Choroid plexus epithelial cell (primary cell): ENCODE results near the gene MGST2.

Source experiments
- DNase-seq: peaks from one replicate; pipeline ENCODE4 v3.0.0-alpha.2; 2010; ENCODE audit warnings: low read depth
- H3K4me3 ChIP-seq: 2 replicates; pipeline ENCODE4 v1.5.1; 2011; ENCODE audit warnings: low read depth, mild to moderate bottlenecking, control low read depth, low read length, moderate library complexity
- TF ChIP-seq, protein P1 (sequence below): conservative IDR thresholded peaks from 2 replicates; pipeline ENCODE4 v1.5.1; 2011; ENCODE audit warnings: low read depth, mild to moderate bottlenecking, control low read depth, inconsistent platforms, low read length, moderate library complexity

MGST2 gene

DNA sequence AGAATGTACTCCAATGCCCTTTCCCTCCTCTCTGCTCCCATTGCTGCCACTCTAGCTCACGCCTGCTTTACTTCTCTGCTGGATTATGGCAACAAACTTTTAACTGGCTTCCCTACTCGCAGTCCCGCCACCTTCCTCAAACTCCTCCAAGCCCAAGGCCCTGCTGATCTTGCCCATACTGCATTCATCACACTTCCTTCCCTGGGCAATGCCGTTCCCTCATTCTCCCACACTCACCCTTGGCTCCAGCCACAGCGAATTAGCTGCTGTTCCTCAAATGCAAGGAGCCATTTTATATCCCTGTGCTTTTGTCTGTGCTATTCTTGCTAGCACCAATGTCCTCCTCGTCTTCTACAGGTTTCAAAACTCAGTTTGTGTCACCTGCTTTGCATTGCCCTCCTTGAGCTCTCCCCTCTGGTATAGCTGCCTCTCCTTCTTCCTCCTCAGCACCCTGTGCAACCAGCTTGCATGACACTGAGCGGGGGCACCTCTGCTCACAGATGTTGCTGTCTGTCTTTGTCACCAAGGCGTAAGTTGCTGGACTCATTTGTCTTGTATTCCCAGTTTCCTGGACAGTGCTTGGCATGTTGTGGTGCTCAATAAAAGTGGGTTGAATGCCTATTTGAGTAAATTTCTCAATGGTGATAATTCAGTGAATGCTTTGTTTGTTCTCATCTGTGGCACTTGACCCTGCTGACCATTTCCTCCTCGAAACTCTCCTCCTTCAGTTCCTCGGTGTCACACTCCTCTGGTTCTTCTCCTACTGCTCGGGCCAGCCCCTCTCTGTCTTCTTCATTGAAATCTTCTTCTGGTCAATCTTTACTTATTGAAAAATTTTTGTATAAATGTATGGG is 22.4 kb upstream of the MGST2 start:
- DNase-seq, result no peak
- no peak overlapping the region for H3K4me3 ChIP-seq
- TF ChIP-seq, protein P1, sequence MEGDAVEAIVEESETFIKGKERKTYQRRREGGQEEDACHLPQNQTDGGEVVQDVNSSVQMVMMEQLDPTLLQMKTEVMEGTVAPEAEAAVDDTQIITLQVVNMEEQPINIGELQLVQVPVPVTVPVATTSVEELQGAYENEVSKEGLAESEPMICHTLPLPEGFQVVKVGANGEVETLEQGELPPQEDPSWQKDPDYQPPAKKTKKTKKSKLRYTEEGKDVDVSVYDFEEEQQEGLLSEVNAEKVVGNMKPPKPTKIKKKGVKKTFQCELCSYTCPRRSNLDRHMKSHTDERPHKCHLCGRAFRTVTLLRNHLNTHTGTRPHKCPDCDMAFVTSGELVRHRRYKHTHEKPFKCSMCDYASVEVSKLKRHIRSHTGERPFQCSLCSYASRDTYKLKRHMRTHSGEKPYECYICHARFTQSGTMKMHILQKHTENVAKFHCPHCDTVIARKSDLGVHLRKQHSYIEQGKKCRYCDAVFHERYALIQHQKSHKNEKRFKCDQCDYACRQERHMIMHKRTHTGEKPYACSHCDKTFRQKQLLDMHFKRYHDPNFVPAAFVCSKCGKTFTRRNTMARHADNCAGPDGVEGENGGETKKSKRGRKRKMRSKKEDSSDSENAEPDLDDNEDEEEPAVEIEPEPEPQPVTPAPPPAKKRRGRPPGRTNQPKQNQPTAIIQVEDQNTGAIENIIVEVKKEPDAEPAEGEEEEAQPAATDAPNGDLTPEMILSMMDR, result no peak

DNA sequence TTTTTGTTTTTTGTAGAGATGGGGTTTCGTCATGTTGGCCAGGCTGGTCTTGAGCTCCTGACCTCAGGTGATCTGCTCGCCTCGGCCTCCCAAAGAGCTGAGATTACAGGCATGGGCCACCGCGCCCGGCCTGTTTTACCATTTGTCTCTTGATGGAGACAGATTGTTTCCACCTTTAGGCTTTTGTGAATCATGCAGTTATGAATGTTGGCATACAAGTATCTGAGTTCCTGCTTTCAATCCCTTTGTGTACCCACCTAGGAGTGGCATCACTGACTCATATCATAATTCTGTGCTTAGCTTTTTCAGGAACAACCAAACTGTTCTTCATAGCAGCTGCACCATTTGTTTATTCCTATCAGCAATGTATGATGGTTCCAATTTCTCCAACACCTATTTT is 20.2 kb upstream of the MGST2 start:
- TF ChIP-seq, protein P1, result no peak
- DNase-seq, result no peak
- H3K4me3 ChIP-seq, result no peak overlapping the region

DNA sequence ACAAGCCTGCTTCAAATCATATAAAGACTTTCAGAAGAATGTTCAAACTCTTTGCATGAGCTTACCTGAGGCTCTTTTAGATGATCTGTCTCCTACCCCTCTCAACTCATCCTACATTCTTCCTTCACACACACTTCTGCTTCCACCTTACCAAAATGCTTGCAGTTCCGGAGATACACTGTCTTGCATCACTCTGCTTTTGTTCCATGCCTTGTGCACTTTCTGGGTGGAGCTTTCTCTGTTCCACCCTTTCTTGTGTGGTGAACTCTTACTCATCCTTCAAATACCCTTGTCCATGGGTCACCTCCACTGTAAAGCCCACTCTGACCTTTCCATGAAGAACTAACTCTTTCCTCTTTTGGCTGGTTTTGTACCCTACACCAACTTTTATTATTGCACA is 18.4 kb upstream of the MGST2 start:
- TF ChIP-seq, protein P1, result no peak
- H3K4me3 ChIP-seq, result no peak overlapping the region
- DNase-seq, result no peak

DNA sequence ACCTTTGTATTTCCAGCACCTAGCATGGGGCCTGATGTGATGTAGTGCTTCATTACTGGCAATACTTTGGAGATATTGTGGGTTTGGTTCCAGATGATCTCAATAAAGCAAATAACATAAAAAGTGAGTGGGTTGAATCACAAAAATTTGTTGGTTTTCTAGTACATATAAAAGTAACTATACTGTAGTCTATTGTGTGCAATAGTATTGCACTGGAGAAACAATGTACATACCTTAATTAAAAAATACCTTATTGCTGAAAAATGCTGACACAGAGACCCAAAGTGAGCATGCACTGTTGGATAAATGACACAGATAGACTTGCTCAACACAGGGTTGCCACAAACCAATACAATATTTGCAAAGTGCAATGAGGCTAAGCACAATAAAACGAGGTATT is 17.7 kb upstream of the MGST2 start:
- no peak for DNase-seq
- no peak overlapping the region for H3K4me3 ChIP-seq
- TF ChIP-seq, protein P1, result no peak

DNA sequence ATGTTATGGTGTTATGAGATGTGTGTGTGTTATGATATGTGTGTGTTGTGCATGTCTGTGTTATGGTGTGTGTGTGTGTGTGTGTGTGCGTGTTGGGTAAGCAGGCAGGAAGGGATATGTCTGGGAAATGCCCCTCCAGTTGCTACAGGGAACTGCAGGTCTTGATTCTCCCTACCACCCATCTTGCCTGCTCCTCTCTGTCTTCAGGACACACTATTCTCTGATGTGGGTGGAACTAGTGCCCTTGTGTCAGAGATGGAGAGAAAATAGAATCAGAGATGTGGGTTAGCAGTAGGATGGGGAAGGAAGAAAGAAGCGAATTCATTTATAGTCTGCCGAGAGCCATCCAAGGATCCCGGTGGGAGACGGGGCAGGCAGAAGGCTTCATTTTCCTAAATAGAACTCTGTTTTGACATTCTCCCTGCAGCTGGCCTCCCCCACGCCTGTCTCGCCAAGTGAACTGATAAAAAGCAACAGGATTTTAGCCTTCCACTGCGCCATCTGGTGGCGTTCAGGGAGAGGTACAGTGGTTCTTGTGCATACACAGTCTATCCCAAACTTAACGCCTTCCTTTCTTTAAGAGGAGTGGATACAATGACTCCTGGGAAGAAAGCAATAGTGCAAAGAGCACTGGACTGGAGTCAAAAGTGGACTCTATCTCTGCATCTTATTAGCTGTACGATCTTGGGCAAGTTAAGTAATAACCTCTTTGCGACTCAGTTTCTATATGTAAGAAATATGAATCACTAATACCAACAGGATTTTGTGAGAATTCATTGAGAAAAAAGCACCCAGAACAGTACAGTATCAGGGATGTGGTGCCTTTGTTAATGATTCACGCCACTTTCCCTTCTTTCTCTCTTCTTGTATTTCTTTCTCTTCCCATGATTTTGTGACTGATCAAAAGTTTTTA is 14.1 kb upstream of the MGST2 start:
- TF ChIP-seq, protein P1, result peak; percentile 94
- H3K4me3 ChIP-seq, result no peak overlapping the region
- peak; percentile 91 for DNase-seq

DNA sequence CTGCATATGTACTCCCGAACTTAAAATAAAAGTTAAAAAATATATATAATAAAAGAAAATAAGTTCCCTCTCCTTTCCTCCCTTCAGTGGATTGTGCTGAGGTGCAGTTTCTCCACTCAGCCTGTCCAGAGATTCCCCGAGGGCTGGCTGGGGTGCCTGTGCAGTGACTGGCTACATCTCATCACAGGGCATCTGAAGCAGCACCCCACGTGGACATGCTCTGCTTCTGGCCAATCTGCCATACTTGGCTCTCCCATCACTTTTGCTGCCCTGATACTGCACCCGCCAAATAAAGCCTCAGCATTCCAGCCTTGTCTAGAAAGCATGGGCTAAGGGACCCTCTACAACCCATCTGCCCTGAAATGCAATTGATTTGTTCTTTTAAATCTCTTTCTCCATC is 11.1 kb upstream of the MGST2 start:
- H3K4me3 ChIP-seq, result no peak overlapping the region
- TF ChIP-seq, protein P1, result no peak
- DNase-seq, result no peak
